Right atrium auricular region (tissue), 2 donors: Measurements from ENCODE around the gene MAGEB10. TPM values are rescaled to one million over a fixed set of nuclear protein-coding genes. Genes with fewer than 3 reads are reported as not detected.

Source experiments
- DNase-seq: peaks from one replicate; pipeline ENCODE4 v3.0.0-alpha.2; 2019; ENCODE audit warnings: low spot score
- H3K27ac ChIP-seq, 2 donors: fragments of 200-600 bp; sonication (generic); 1 replicate in 1 of 2; 2 replicates in 1 of 2; pipeline ENCODE4 v1.5.1; 2016 to 2019
- H3K27me3 ChIP-seq, 2 donors: fragments of 200-600 bp; sonication (generic); one replicate each; pipeline versions ENCODE4 v1.5.1 to v1.6.0; 2017 to 2019
- H3K36me3 ChIP-seq: fragments of 200-600 bp; sonication (generic); one replicate; pipeline ENCODE4 v1.5.1; 2016
- H3K4me1 ChIP-seq, 2 donors: fragments of 200-600 bp; sonication (generic); one replicate each; pipeline versions ENCODE4 v1.5.1 to v1.6.0; 2017 to 2019
- H3K4me3 ChIP-seq, 2 donors: fragments of 200-600 bp; sonication (generic); 1 replicate in 1 of 2; 2 replicates in 1 of 2; pipeline ENCODE4 v1.5.1; 2017 to 2019; ENCODE audit warnings: mild to moderate bottlenecking in 1 of 2, moderate library complexity in 1 of 2
- H3K9me3 ChIP-seq, 2 donors: fragments of 200-600 bp; sonication (generic); one replicate each; pipeline ENCODE4 v1.5.1; 2019
- total RNA-seq, 2 donors: library from RNA; depleted of rRNA; stranded (reverse); fragments of >200 nt; gene quantifications; one replicate each; pipeline ENCODE4 v1.1.0, GENCODE V29; 2016
- TF ChIP-seq, protein P1 (sequence below), 2 donors: fragments of 200-600 bp; sonication (generic); IDR thresholded peaks; one replicate each; pipeline ENCODE4 v1.5.1; 2019; ENCODE audit warnings: antibody characterized with exemption in 2 of 2

The MAGEB10 gene, protein sequence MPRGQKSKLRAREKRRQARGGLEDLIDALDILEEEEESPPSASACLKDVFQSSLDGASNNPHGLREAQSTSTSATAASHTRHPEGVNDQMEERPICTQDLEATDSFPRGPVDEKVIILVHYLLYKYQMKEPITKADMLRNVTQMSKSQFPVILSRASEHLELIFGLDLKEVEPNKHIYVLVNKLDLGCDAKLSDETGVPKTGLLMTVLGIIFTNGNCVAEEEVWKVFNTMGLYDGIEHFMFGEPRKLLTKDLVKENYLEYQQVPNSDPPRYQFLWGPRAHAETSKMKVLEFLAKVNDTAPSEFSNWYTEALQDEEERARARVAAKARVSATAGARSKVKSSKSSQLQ
- not detected for total RNA-seq

DNA sequence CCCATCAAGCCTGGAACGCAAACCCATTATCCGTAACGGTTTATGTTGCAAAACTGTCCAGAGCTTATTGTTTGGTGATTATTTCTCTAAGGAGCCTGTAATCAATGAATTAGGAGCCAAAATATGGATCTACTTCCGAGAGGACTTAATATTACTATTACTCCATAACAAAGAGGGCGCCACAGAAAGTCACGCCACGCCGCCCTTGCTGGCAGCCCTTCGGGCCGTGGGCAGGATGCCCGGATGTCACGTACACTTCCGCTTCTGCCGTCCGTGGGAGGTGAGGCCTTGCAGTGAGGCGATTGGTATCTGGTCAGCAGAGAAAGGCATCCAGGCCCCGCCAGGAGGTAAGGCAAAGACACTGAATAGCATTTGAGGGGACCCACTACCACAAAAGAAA is at the start of gene MAGEB10:
Gene MAGEB10 (plus strand): TSS at position 301 of the 400 bp plus-strand sequence. CDS start 13,317 bp downstream, outside the sequence.
- Histone ChIP-seq H3K4me3 (no peak within 1 kb of the TSS), H3K27me3 (no peaks in the 10 kb centered on the region), H3K9me3 (no peaks in the 10 kb centered on the region), H3K36me3 (no peaks in the 10 kb centered on the region), H3K27ac (no peak within 1 kb of the TSS), H3K4me1 (no peaks in the 10 kb centered on the region)
- TF ChIP-seq, protein P1, sequence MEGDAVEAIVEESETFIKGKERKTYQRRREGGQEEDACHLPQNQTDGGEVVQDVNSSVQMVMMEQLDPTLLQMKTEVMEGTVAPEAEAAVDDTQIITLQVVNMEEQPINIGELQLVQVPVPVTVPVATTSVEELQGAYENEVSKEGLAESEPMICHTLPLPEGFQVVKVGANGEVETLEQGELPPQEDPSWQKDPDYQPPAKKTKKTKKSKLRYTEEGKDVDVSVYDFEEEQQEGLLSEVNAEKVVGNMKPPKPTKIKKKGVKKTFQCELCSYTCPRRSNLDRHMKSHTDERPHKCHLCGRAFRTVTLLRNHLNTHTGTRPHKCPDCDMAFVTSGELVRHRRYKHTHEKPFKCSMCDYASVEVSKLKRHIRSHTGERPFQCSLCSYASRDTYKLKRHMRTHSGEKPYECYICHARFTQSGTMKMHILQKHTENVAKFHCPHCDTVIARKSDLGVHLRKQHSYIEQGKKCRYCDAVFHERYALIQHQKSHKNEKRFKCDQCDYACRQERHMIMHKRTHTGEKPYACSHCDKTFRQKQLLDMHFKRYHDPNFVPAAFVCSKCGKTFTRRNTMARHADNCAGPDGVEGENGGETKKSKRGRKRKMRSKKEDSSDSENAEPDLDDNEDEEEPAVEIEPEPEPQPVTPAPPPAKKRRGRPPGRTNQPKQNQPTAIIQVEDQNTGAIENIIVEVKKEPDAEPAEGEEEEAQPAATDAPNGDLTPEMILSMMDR (IDR thresholded peaks at IDR 0.05) = no peak
- no peak for DNase-seq

DNA sequence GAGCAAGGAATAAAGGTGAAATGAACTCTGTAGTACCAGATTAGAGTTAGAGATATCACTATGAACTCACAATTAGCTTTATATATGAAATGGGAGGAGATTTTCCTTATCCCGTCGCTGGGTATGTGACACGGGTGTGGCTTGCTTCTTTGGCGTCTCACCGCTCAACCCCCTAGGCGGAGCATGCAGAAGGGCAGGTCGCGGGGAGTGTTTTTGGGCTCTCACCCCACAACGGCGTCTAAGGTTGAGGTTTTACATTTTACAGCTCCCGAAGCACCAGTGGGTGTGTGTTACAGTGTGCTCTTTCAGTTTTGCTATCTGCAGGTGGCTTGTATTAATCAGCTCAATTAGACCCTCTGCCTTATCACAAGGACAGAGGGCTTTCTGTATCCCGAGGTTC is 42.1 kb upstream of the MAGEB10 start:
- Histone ChIP-seq H3K4me1 (no peaks in the 10 kb centered on the region), H3K27me3 (no peaks in the 10 kb centered on the region), H3K9me3 (no peaks in the 10 kb centered on the region), H3K4me3 (no peak overlapping the region), H3K27ac (no peak overlapping the region), H3K36me3 (no peaks in the 10 kb centered on the region)
- TF ChIP-seq, protein P1 (IDR thresholded peaks at IDR 0.05) = no peak
- DNase-seq = no peak

GRCh38 chrX:27767387-27767786 is 40.4 kb upstream of the MAGEB10 start:
- Histone ChIP-seq H3K9me3 (no peaks in the 10 kb centered on the region), H3K4me3 (no peak overlapping the region), H3K27ac (no peak overlapping the region), H3K36me3 (no peaks in the 10 kb centered on the region), H3K4me1 (no peaks in the 10 kb centered on the region), H3K27me3 (no peaks in the 10 kb centered on the region)
- no peak for DNase-seq
- TF ChIP-seq, protein P1 (IDR thresholded peaks at IDR 0.05) = no peak

DNA sequence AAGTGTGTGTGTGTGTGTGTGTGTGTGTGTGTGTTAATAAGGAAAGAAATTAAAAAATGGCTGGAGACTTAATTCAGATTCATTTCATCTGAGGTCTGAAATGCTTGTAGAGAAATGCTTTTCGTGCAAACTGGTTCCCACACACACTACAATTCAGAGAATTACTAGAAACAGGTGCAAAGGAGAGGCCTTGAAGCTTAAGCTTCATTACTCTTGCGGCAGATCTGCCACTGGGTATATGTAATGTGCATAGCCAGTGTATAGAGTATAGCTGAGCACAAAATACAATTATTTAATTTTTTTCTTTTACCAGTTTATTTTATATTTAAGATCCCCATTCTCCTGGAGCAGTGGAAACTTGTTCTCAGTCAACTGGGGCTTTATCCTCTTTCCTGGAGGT is 31.8 kb upstream of the MAGEB10 start:
- Histone ChIP-seq H3K4me3 (no peak overlapping the region), H3K36me3 (no peaks in the 10 kb centered on the region), H3K4me1 (no peaks in the 10 kb centered on the region), H3K9me3 (no peaks in the 10 kb centered on the region), H3K27me3 (no peaks in the 10 kb centered on the region), H3K27ac (no peak overlapping the region)
- TF ChIP-seq, protein P1 (IDR thresholded peaks at IDR 0.05) = no peak
- DNase-seq = no peak

GRCh38 chrX:27796640-27797257 is 11.0 kb upstream of the MAGEB10 start:
- Histone ChIP-seq H3K36me3 (no peaks in the 10 kb centered on the region), H3K27me3 (no peaks in the 10 kb centered on the region), H3K4me3 (no peak overlapping the region), H3K9me3 (no peaks in the 10 kb centered on the region), H3K27ac (no peak overlapping the region), H3K4me1 (no peaks in the 10 kb centered on the region)
- TF ChIP-seq, protein P1 (IDR thresholded peaks at IDR 0.05) = no peak
- DNase-seq = no peak
